CD4-positive, alpha-beta T cell treated with Interleukin-1 beta for 1 hour (primary cell): ENCODE measurements around the gene PLOD2.

Source experiments
- DNase-seq, 2 donors: peaks; one replicate each; pipeline ENCODE4 v3.0.0-alpha.2; 2020 to 2022

PLOD2 gene

DNA sequence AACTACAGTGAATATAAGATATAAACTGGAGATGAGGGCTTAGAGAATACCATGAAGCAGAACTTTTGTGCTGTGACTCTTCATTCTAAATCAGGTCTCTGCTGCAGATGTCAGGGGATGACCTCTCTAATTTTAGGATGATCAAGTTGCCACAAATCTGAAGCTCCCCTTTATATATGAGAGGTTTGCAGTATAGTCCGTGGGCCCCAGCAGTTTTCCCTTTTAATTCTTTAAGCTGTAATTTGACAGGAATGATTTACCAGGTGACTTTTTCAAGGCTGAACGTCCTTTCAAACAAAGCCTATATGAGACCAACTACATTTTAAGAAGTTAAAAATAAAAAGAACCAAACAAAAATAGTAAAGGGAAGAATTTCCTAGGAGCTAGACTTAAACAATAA is 4.9 kb upstream of the PLOD2 start:
- DNase-seq: no peak

DNA sequence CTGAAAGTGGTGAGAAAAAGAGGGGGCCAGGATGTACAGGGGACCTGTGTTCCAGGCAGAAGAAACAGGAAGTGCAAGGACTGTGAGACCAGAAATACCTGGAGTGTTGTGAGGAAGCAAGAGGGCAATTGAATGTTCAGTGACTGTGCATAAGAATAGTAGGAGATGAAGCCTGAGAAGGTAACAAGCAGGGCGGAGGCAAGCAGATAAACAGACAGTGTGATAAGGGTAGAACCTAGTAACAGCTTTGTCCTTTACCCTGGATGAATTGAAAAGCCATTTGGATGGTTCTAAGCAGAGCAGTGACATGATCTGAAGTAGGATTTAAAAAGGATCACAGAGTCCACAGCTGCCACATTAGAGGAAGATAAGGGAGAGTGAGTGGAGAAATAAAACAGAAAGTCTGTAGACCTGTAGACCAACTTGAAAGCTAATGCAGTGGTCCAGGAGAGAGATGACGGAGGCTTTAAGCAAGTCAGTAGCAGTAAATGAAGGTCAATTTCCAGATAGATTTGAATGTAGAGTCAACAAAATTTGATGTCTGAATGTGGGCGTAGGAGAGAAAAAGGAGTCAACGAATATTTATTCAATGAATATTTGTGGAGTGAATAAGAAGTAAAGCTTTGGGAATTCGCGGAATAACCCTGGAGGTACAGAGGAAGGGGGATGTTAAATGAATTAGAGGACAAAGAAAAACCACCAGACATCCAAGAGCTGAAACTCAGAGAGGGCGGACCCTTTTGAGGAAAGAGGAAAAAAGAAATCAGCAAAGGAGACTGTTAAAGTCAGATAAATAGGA is 4.2 kb upstream of the PLOD2 start:
- no peak for DNase-seq

DNA sequence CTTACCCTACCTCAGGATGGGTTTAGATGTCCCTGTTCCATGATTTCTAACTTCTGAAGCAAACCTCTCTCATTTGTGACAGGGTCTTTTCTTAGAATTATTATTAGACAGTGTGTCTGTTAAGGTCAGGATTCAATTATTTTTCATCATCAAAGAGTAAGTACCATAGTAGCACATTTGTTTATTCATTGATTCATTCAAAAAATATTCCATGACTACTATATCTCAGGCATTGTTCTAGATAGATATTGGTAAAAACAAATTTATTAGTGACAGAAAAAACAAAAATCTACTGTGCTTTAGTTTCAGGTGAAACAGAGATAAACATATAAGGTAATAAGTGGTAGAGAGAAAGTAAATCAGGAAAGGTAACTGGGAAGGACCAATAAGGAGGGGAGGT is 3.5 kb upstream of the PLOD2 start:
- DNase-seq: no peak

DNA sequence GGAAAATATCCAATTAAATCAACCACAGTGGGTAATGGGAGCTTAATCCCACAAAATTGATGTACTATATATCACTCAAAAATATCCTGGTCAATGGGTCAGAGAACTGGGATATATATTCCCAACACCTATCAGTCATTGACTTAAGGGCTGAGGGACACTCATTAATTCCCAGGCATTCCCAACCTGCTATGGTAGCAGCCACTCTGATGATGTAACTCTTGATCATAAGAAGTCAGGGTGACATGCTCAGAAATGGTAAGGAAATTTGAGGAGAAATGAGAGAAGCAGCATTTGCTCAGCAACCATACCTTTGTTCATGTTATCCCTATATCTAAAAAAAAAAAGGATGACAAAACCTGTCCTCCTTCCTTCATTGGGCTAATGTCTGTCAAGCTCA is 3.1 kb upstream of the PLOD2 start:
- no peak for DNase-seq

DNA sequence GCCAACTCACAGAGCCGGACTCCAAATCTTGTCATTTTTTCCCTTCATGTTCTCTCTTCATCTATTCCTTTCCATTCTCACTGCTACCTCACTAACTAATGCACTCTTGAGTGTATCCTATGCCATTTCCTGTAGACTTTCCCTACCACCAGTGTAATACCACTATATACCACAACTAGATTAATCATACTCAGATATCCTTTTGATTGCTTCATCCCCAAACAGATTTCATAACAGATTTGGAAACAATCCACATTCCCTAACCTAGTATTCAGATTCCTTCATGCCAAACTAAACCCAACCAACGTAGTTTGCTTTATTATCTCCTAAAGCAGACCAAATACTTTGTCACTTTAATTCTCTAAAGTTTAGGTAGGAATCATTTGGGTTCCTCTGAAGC is 2.6 kb upstream of the PLOD2 start:
- DNase-seq: no peak

DNA sequence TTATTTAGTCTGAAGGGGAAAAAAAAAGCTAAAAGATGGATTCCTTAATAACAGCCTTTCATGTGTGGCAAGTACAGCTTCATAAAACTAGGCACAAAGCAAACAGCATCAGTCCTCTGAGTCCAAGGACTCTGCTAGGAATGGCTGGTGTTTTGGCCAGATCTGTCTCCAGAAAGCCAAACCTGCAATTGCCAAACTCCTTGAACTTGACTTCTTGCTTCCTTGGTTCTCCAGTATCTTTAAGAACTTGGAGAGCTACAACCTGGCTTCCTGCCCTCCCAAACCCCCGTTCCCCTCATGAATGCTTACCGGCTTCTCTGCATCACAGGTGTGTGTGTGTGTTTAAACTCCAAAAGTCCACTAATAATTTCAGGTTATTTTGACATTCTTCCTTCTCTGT is 1.6 kb upstream of the PLOD2 start:
- DNase-seq: no peak

DNA sequence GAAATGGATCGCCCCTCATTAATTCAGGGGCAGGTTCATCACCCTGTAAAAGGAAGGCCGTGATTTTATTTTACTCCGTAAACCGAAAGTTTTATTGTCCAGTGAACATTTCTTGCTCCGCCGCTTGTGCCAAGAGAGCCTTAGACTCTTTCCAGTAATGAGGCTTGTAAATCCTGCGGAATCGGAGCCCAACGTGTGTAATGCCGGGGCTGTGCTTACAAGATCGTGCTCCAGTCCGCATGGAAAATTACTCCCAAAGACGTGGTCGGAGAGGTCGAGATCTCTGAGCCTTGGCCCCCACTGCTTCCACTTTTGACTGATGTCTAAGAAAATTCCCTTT is 649 bp upstream of the PLOD2 start:
- DNase-seq: no peak

DNA sequence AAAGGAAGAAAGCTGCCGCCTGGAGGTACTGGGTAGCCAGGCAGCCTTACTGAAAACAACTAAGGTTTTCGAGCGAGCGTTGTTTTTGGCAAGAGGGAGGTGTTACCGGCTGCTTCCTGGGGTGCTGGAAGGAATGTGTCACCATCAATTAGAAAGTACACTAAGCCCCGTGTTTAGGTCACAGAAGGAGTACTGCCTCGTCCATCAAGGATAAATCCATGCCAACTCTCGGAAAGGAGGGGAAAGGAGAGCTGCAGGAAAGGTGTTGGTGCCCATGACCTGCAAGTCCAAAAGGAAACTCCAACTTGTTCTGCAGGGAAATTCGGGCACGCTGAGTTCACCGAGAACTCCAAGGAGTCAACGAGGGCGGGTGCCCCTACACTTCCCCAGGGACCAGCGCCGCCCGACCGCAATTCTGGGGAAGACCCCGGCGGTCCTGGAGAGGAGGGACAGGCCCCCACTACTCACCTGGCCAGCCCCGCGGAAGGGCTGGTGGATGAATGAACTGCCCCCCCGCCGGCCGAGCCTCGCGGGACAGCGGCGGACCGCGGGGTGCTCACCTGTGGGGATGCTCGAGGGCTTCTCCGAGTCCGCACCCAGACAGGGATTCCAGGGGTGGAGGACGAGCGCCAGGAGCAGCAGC is 542 bp downstream of the PLOD2 start:
- no peak for DNase-seq

DNA sequence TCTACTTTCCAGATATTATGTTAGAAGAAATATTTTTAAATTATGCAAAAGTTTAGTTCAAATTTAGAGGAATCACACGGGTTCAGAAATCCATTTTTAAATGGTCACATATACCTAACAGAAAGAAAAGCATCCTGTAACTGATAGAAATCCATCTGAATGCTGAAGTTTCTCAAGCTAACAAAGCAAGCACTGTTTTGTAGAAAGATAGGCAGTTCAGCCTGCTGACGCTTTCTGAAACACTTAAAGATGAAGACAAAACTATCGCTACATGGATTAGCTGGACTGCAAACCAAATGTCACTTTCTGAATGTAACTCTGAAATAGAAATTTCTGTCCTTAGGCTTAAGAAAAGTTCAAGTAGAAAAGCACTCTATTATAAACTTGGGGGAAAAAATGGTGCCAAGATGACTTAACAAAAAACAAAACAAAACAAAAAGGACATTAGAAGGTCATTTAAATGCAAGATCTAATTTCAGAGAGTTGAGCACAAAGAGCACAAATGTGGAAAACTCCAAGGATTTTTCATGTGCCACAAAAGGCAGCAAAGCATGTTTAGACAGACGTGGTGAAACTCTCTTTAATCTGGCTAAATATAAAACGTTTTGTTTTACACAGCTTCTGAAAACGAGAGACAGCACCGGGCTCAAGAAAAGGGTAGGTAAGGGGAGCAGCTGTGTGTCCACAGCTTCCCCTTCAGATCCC is 1.2 kb downstream of the PLOD2 start:
- no peak for DNase-seq

DNA sequence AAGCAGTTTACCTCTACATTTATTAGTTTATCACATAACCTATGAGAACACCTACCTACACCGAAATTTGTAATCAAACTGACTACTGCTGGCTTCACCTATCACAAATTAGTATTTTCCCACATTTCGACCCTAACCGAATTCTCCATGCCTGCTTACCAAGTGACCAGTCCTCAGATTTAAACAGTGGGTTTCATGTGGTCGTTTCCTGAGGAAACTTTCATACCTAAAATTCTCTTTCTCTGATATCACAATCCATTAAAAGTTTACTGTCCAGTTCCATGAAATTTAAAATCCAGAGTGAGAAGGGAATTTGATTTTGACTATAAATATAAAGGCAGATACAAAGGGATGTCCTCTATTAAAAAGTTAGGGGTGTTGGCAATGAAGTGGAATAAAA is 1.9 kb downstream of the PLOD2 start:
- no peak for DNase-seq

DNA sequence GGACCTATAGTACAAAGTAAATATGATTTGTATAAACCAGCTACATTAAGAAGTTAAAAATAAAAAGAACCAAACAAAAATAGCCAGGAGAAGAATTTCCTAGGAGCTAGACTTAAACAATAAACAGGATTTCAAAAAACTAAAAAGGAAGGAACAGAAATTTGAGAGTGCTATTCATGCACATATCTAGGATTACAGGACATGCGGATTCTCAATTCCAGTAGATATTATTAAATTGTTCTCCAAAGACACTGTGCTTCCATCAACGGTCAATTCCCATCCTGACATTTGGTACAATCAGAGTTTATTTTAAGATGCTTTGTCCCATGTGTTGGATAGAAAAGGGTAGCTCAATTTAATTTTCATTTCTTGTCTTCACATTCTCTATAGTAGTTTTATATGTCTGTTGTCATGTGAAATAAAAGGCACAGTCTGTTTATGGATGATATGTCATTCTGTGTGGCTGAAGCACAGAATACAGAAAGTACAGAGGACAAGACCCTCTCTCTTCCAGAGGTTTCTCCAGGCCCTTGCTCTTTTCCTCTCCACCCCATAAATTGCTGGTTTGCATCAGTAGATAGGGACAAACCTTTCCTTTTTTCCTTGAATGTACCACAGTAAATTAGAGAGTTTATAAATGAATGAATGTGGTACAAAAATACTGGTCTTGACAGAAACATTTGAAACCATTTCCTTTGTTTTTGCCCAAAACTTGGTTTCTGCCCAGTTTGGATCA is 3.5 kb downstream of the PLOD2 start:
- no peak for DNase-seq

DNA sequence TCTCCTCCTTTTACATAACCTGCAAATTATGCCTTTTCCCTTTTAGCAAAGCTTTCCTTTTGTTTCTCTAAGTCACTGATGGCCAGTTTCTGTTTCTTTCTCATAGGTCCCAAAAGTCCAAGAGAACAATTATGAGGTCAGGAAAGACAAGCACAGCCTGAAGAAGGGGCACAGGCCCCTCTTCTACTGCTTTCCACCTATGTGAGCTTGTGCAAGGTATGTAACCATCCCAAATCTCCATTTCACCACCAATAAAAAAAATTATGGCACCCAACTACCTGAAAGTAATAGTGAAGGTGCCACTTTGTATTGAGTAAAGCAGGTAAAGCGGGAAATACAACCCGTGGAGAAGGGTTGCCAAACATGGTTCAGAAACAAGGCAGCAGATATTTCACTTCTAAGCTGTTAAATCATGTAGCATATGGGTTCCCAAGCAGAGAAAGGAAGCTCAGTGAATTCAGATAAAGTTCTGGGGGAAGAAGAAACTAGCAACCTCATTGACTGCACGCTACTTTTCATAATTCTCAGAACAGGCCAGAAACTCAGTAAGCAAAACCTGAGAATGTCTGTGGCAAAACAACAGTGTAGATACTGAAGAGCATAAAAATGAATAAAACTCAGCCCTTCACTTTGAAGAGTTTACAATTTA is 4.2 kb downstream of the PLOD2 start:
- no peak for DNase-seq

DNA sequence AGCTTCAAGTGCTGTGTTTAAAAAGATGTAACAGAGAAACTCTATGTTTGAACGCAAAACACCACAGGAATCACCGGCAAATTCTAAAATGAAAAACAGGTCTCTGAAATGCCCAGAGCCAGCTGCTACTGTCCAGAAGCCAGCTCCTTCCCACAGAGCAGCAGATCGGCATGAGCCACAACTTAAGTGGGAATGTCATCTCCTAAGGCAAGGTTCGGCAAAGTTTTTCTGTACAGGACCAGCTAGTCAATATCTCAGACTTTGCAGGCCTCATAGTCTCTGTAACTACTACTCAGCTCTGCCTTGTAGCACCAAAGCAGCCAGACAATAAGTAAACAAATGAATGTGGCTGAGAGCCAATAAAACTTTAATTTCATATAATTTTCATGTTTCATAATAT is 4.9 kb downstream of the PLOD2 start:
- no peak for DNase-seq

DNA sequence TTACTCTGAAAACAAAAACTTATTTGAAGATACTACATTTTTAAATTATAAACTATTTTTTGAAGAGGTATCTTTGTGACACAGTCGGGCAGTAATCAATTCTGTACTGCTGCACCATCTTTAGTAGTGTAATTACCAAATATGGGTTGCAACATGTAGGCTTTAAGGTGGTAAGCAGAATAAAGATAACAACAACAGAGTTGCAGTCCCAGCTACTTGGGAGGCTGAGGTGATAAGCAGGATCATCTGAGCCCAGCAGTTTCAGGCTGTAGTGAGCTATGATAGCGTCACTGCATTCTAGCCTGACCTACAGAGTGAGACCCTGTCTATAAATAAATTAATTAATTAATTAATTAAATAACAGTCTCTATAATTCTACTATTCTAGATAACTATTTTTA is 6.0 kb downstream of the PLOD2 start:
- no peak for DNase-seq

DNA sequence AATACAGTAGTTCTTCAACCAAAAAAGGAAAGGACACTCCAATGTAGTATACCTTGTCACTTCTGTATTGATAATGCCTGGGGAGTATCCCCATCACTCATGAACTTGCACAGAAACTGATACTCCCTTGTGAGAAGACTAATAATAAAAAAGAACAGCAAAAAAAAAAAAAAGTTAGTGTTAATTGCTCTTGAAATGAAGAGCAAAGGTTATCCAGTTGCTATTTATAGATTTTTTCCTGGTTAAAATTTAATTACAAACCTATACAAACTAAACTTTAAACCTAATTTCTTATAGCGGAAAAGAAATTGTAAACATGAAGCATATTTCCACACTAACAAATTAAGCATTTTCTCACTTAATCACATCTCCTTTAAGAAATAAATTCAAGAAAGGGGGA is 6.7 kb downstream of the PLOD2 start:
- DNase-seq: no peak

DNA sequence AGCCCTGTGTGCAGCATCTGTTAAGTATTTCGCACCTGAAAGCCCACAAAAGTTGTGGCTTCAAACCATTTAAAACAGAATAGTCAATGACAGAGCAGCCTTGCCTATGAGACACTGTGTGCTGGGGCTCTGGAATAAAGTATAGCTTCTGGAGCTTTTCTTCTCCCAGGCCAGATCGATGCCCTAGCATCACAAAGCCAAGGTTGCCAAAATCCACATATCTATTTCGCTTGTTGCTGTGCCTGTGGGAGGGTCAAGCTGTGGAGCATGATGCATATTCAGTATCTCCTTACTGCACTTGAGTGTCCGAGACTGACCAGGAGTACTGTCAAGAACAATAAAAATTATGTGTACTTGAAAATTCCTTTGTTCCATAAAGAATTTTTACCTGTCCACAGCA is 7.6 kb downstream of the PLOD2 start:
- no peak for DNase-seq

DNA sequence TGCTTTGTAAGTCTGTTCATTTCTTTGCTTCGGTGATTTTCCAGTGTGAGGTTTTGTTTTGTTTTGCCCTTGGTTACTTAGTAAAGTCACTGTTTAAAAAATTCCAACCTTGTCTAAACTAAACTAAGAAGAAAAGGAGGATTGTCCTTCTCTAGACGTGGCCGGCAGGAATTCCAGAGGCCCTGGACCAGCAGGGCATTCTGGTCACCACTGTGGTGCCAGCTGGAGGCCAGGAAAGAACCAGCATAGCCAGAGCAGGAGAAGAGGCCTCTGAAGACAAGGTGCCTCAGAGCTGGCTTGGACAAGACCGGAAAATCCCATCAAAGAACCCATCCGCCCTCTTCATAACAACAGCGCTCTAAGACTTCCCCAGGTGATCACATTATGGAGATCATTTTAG is 8.2 kb downstream of the PLOD2 start:
- no peak for DNase-seq

DNA sequence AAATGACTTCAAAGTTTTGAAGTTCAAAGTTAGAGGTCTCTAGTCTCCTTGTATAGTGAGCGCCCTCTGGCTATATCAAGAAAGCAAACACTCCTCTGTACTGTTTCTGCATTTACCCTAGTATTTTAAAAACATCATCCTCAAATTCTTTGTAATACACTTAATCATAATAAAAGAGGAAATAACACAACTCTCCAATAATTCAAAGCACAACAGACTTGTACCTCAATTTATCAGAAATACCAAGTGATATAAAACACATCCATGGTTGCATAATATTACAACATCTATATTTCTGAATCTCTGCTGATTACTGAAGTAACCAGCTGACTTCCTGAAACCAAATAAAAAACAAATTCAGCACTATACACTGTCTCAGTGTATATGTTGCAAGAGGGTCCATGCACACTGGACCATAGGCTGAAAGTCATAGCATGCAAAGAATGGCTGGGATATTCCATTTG is 12.5 kb downstream of the PLOD2 start:
- DNase-seq: no peak

DNA sequence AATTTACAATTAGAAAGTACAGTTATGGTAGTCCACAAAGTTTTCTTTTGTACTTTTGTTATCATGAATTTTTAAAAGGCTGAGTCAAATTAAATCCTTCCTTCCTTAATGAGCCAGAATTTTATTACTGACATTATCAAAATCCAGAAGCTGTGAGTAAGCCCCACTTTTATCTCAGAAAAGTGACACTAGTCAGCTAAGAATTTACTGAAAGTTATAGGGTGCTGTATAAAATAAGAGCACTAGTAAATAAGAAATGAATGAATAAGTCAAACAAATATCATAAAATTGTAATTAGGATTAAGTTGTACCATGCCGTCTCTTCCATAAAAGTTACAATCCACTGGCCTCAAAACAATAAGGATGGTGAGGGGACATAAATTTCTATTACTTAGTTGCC is 15.3 kb downstream of the PLOD2 start:
- DNase-seq: no peak

DNA sequence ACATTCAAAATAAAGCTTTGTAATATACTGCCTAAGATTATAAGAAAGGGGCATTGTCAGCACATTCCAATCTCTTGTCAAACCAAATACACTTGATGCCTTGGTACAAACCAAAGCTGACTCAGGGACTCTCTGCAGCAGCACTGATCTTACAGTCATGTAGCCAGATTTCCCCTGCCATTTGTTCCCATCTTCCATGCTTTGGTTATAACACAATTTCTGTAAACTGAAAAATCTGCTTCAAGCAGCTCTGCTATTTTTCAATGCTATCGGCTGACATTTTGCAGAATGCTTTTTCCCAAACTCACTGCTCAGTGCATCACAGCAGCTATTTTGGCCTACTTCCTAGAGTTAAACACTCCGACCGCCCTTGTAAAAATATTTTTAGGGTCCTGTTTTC is 18.2 kb downstream of the PLOD2 start:
- no peak for DNase-seq

DNA sequence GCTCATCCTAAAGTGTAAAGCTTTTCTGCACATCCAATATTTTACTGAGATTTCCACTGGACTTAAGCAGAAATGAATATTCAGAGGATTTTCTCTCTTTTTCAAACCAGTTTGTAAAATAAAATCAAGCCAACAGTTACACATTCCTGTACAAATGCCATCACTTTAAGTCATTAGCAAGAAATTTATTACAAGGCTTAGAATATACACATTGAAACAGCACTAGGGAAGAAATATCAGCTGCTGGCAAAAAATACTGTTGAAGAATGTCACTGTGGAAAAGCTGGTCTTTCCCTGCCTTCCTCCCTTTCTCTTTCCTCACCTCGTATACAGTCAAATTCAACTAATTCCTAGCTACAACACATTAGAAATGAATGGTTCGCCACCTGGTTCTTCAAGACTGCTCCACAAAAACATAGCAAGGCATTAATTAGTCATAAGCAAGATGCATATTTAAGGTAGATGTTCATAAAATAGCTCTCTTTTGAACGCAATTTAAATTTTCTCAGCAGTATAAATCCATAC is 21.3 kb downstream of the PLOD2 start:
- no peak for DNase-seq

DNA sequence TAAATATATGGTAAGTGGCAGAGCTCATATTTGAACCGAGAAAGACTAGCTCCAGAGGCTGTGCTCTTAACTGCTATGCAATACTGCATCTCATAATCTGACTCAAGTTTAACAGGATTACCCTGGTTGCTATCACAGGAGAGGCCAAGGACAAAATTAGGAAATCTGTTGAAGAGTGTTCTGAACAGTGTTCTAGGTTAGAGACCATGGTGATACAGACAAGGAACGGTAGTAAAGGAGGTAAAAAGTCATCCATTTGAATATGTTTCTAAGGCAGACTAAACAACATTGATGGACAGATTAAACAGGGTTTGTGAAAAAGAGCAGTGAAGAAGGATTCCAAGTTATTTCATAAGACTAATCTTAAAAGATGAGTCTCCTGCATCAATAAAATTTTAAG is 22.1 kb downstream of the PLOD2 start:
- no peak for DNase-seq

DNA sequence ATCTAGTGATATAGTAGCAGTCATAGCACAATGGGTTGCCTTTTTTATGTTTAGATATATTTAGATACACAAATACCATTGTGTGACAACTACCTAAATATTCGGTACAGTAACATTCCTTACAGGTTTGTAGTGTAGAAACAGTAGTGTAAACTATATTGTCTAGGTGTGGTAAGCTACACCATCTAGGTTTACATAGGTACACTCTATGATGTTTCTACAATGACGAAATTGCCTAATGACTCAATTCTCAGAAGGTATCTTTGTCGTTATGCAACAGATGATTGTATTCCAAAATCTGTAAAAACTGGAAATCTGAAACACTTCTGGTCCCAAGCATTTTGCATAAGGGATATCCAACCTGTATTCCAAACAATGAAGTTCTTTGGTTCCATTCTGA is 24.3 kb downstream of the PLOD2 start:
- DNase-seq: no peak
